Natural killer cell (primary cell): Measurements from ENCODE around the gene NDUFAF4. TPM values are rescaled to one million over a fixed set of nuclear protein-coding genes. Genes with fewer than 3 reads are reported as not detected.

Experiments
- ATAC-seq, 3 donors: fragments of 150-1000 bp in 2 of 3; fragments of 200-7000 bp in 1 of 3; cut with Tn5 transposase; 1 replicate in 1 of 3; 2 replicates in 2 of 3; pipeline ENCODE4 v1.10.0; 2021; ENCODE audit warnings: mild to moderate bottlenecking in 2 of 3, moderate library complexity in 2 of 3
- DNase-seq, 2 donors: peaks; one replicate each; pipeline versions ENCODE4 v3.0.0 to v3.0.0-alpha.2; 2013 to 2021; ENCODE audit warnings: mixed read lengths in 1 of 2
- H3K27ac ChIP-seq: one replicate; pipeline ENCODE4 v1.5.1; 2013; ENCODE audit warnings: mild to moderate bottlenecking, low read length
- H3K27me3 ChIP-seq: one replicate; pipeline ENCODE4 v1.6.1; 2013; ENCODE audit warnings: low read length; ENCODE audit not compliant: control insufficient read depth, insufficient read depth
- H3K36me3 ChIP-seq: one replicate; pipeline ENCODE4 v1.6.1; 2013; ENCODE audit warnings: low read length; ENCODE audit not compliant: control insufficient read depth, insufficient read depth
- H3K4me1 ChIP-seq: one replicate; pipeline ENCODE4 v1.6.1; 2013; ENCODE audit warnings: low read length; ENCODE audit not compliant: control insufficient read depth, insufficient read depth
- H3K4me3 ChIP-seq: one replicate; pipeline ENCODE4 v1.5.1; 2013; ENCODE audit warnings: low read length
- H3K9me3 ChIP-seq: one replicate; pipeline ENCODE4 v1.6.1; 2013; ENCODE audit warnings: low read length; ENCODE audit not compliant: control insufficient read depth, insufficient read depth
- H3K27ac Mint-ChIP-seq, 2 donors: one replicate each; pipeline ENCODE4 v1.8.0; 2022; ENCODE audit warnings: mild to moderate bottlenecking in 2 of 2, mixed read lengths in 2 of 2, moderate library complexity in 1 of 2
- H3K27me3 Mint-ChIP-seq, 2 donors: one replicate each; pipeline ENCODE4 v1.8.0; 2022; ENCODE audit warnings: low read depth in 2 of 2, mixed read lengths in 2 of 2
- H3K36me3 Mint-ChIP-seq: one replicate; pipeline ENCODE4 v1.8.0; 2022; ENCODE audit warnings: mixed read lengths
- H3K4me1 Mint-ChIP-seq, 2 donors: one replicate each; pipeline ENCODE4 v1.8.0; 2022; ENCODE audit warnings: mixed read lengths in 2 of 2
- H3K4me3 Mint-ChIP-seq: one replicate; pipeline ENCODE4 v1.8.0; 2022; ENCODE audit warnings: mild to moderate bottlenecking, moderate library complexity, mixed read lengths
- H3K9me3 Mint-ChIP-seq, 2 donors: one replicate each; pipeline ENCODE4 v1.8.0; 2022; ENCODE audit warnings: mixed read lengths in 2 of 2
- CTCF ChIP-seq: fragments of 200-600 bp; IDR thresholded peaks from one replicate; pipeline ENCODE4 v1.8.0; 2022; ENCODE audit warnings: antibody characterized with exemption
- WGBS: methylation state at CpG from one replicate; pipeline ENCODE4 v1.1.7; 2013; ENCODE audit warnings: missing lambda C conversion rate; ENCODE audit not compliant: insufficient coverage; 5-methylcytosine and 5-hydroxymethylcytosine counted together
- intact Hi-C: fragments of 100-400 bp; cut with micrococcal nuclease; formaldehyde crosslinking; loops from one replicate; pipeline ENCODE4 v1.14.2; 2022
- total RNA-seq, 4 donors: library from RNA; stranded (reverse); fragments of 120-200 nt in 1 of 4; gene quantifications; one replicate each; pipeline versions ENCODE4 v1.2.3 to v1.2.4, GENCODE V29; 2013 to 2022

Gene NDUFAF4
- total RNA-seq, 3 donors from 2014 or later (not counting 1 experiment from before 2014, with no cell fraction given): 23.8 to 30.9 (median 29.8) TPM

- no peak overlapping the region for H3K27ac Mint-ChIP-seq
- H3K4me3 Mint-ChIP-seq: no peak overlapping the region
- no peaks in the 10 kb centered on the region for H3K9me3 Mint-ChIP-seq
Measured at GRCh38 chr6:96861588-96861987, 36.1 kb downstream of the NDUFAF4 start.

GRCh38 chr6:96856856-96857255 is 40.8 kb downstream of the NDUFAF4 start:
- Histone ChIP-seq H3K27me3 (peaks cover 3% of the 10 kb centered on the region), H3K36me3 (no peaks in the 10 kb centered on the region), H3K9me3 (no peaks in the 10 kb centered on the region), H3K27ac (no peak overlapping the region), H3K4me3 (no peak overlapping the region), H3K4me1 (no peaks in the 10 kb centered on the region)
- H3K36me3 Mint-ChIP-seq: no peaks in the 10 kb centered on the region
- no peaks in the 10 kb centered on the region for H3K9me3 Mint-ChIP-seq
- DNase-seq: no peak
- H3K27me3 Mint-ChIP-seq: peaks cover 20 to 33% of the 10 kb centered on the region in 2 donors
- TF ChIP-seq CTCF: no peak
- 89% methylated on average over 1 of the region's 1 CpG for WGBS
- no peak overlapping the region for H3K4me3 Mint-ChIP-seq
- H3K4me1 Mint-ChIP-seq: no peaks in the 10 kb centered on the region
- no peak for ATAC-seq
- intact Hi-C loops: no loop called here
- H3K27ac Mint-ChIP-seq: no peak overlapping the region

More at GRCh38 chr6:96861588-96861987, 36.1 kb downstream of the NDUFAF4 start:
- H3K9me3 ChIP-seq: no peaks in the 10 kb centered on the region
- no peak for DNase-seq
- no peak overlapping the region for H3K27ac ChIP-seq
- no peaks in the 10 kb centered on the region for H3K4me1 Mint-ChIP-seq
- peaks cover 36 to 68% of the 10 kb centered on the region in 2 donors for H3K27me3 Mint-ChIP-seq
- no peaks in the 10 kb centered on the region for H3K36me3 ChIP-seq
- H3K4me1 ChIP-seq: no peaks in the 10 kb centered on the region
- peaks cover 5% of the 10 kb centered on the region for H3K27me3 ChIP-seq
- intact Hi-C loops: no loop called here
- H3K4me3 ChIP-seq: no peak overlapping the region
- no peak for TF ChIP-seq CTCF
- ATAC-seq: no peak
- no peaks in the 10 kb centered on the region for H3K36me3 Mint-ChIP-seq

GRCh38 chr6:96853083-96853482 is 44.6 kb downstream of the NDUFAF4 start:
- Histone ChIP-seq H3K9me3 (no peaks in the 10 kb centered on the region), H3K4me1 (no peaks in the 10 kb centered on the region), H3K27me3 (peaks cover 3% of the 10 kb centered on the region), H3K4me3 (no peak overlapping the region), H3K27ac (no peak overlapping the region), H3K36me3 (no peaks in the 10 kb centered on the region)
- no peak for DNase-seq
- no peak for ATAC-seq
- no CpG with 5 or more reads among the region's 2 CpGs for WGBS
- Mint-ChIP-seq H3K4me1 (no peaks in the 10 kb centered on the region), H3K36me3 (no peaks in the 10 kb centered on the region), H3K27me3 (peaks cover 5 to 11% of the 10 kb centered on the region in 2 donors), H3K27ac (no peak overlapping the region), H3K9me3 (no peaks in the 10 kb centered on the region), H3K4me3 (no peak overlapping the region)
- no peak for TF ChIP-seq CTCF
- intact Hi-C loops: no loop called here

GRCh38 chr6:96852605-96853004 is 45.1 kb downstream of the NDUFAF4 start:
- ATAC-seq (no peak), DNase-seq (no peak)
- Histone ChIP-seq H3K36me3 (no peaks in the 10 kb centered on the region), H3K27me3 (peaks cover 3% of the 10 kb centered on the region), H3K4me1 (no peaks in the 10 kb centered on the region), H3K27ac (no peak overlapping the region), H3K4me3 (no peak overlapping the region), H3K9me3 (no peaks in the 10 kb centered on the region)
- WGBS: 94% methylated on average over 3 of the region's 3 CpGs
- Mint-ChIP-seq H3K36me3 (no peaks in the 10 kb centered on the region), H3K27me3 (peaks cover 8% of the 10 kb centered on the region in 2 donors), H3K4me1 (no peaks in the 10 kb centered on the region), H3K27ac (no peak overlapping the region), H3K4me3 (no peak overlapping the region), H3K9me3 (no peaks in the 10 kb centered on the region)
- intact Hi-C loops: no loop called here
- TF ChIP-seq CTCF: no peak
